ENCODE measurements around the gene TMPRSS7.

Gene TMPRSS7

GRCh38 chr3:112072387-112073060 is 38.0 kb downstream of the TMPRSS7 start:
- DNase-seq (ENCODE audit: low read depth in 2 of 2) = peak; percentile 10 to 14

GRCh38 chr3:112074006-112074405 is 39.5 kb downstream of the TMPRSS7 start:
- no peak for DNase-seq (ENCODE audit: low read depth in 2 of 2)

- no peak for DNase-seq (ENCODE audit: low read depth in 2 of 2)
Observed at GRCh38 chr3:112074616-112075497, 40.3 kb downstream of the TMPRSS7 start.

- no peak for DNase-seq (ENCODE audit: low read depth in 2 of 2)
Observed at GRCh38 chr3:112078125-112079083, 43.9 kb downstream of the TMPRSS7 start.

- DNase-seq (ENCODE audit: low read depth in 2 of 2) = no peak
Observed at GRCh38 chr3:112083239-112083638, 48.7 kb downstream of the TMPRSS7 start.

GRCh38 chr3:112084980-112085705 is 50.6 kb downstream of the TMPRSS7 start:
- DNase-seq (ENCODE audit: low read depth in 2 of 2) = no peak

- no peak for DNase-seq (ENCODE audit: low read depth in 2 of 2)
Observed at GRCh38 chr3:112085735-112086075, 51.2 kb downstream of the TMPRSS7 start.

- DNase-seq (ENCODE audit: low read depth in 2 of 2) = peak; percentile 25 to 30
Observed at GRCh38 chr3:112086076-112086854, 51.7 kb downstream of the TMPRSS7 start, which contains the start of gene C3orf52. Gene C3orf52, plus strand, starts transcription at chr3:112086389. Its CDS starts 19 bp downstream, at chr3:112086408.

GRCh38 chr3:112086875-112087524 is 52.5 kb downstream of the TMPRSS7 start:
- DNase-seq (ENCODE audit: low read depth in 2 of 2) = no peak

GRCh38 chr3:112087746-112088145 is 53.2 kb downstream of the TMPRSS7 start:
- DNase-seq (ENCODE audit: low read depth in 2 of 2) = no peak

GRCh38 chr3:112088944-112089343 is 54.4 kb downstream of the TMPRSS7 start:
- no peak for DNase-seq (ENCODE audit: low read depth in 2 of 2)

GRCh38 chr3:112089956-112090886 is 55.7 kb downstream of the TMPRSS7 start:
- DNase-seq (ENCODE audit: low read depth in 2 of 2) = no peak

GRCh38 chr3:112090887-112091586 is 56.5 kb downstream of the TMPRSS7 start:
- no peak for DNase-seq (ENCODE audit: low read depth in 2 of 2)

- no peak for DNase-seq (ENCODE audit: low read depth in 2 of 2)
Observed at GRCh38 chr3:112092496-112093179, 58.1 kb downstream of the TMPRSS7 start.

GRCh38 chr3:112093180-112093522 is 58.6 kb downstream of the TMPRSS7 start:
- no peak for DNase-seq (ENCODE audit: low read depth in 2 of 2)

GRCh38 chr3:112095731-112096130 is 61.2 kb downstream of the TMPRSS7 start:
- no peak for DNase-seq (ENCODE audit: low read depth in 2 of 2)

- no peak for DNase-seq (ENCODE audit: low read depth in 2 of 2)
Observed at GRCh38 chr3:112096176-112096575, 61.6 kb downstream of the TMPRSS7 start.

GRCh38 chr3:112097378-112097777 is 62.8 kb downstream of the TMPRSS7 start:
- no peak for DNase-seq (ENCODE audit: low read depth in 2 of 2)

Measured in stimulated activated CD8-positive, alpha-beta memory T cell treated with anti-CD3 and anti-CD28 coated beads, Interleukin-7, amount 100 ng/mL, for 1 hour (primary cell).